DOHH2 (cell line): ENCODE data around the gene DHRS12.

Experiments used
- EZH2phosphoT487 ChIP-seq: fragments of 200-600 bp; sonication (generic); IDR thresholded peaks from 2 replicates; pipeline ENCODE4 v1.6.1; 2017; ENCODE audit warnings: borderline replicate concordance, mild to moderate bottlenecking, antibody characterized with exemption, low read length, moderate library complexity, mixed read lengths
- TF ChIP-seq, protein P1 (sequence below): fragments of 200-600 bp; sonication (generic); IDR thresholded peaks from one replicate; pipeline ENCODE4 v1.5.1; 2014; ENCODE audit warnings: antibody characterized with exemption, mild to moderate bottlenecking, low read depth, low read length; ENCODE audit not compliant: poor library complexity, severe bottlenecking

GRCh38 chr13:51834581-51835171 lies 30.7 kb upstream of the DHRS12 start:
- TF ChIP-seq, protein P1, sequence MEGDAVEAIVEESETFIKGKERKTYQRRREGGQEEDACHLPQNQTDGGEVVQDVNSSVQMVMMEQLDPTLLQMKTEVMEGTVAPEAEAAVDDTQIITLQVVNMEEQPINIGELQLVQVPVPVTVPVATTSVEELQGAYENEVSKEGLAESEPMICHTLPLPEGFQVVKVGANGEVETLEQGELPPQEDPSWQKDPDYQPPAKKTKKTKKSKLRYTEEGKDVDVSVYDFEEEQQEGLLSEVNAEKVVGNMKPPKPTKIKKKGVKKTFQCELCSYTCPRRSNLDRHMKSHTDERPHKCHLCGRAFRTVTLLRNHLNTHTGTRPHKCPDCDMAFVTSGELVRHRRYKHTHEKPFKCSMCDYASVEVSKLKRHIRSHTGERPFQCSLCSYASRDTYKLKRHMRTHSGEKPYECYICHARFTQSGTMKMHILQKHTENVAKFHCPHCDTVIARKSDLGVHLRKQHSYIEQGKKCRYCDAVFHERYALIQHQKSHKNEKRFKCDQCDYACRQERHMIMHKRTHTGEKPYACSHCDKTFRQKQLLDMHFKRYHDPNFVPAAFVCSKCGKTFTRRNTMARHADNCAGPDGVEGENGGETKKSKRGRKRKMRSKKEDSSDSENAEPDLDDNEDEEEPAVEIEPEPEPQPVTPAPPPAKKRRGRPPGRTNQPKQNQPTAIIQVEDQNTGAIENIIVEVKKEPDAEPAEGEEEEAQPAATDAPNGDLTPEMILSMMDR, result no peak
- TF ChIP-seq EZH2phosphoT487, result no peak
